Right kidney (tissue), 1 donor: Measurements from ENCODE around the gene HLA-A.
"Not testable (repeated sequence)": the region's sequence is repeated elsewhere in the genome, so short reads cannot be mapped to it uniquely, and the experiment has no call there.

Source experiments
- DNase-seq: peaks from one replicate; pipeline ENCODE4 v3.0.0-alpha.2; 2016

The HLA-A gene

DNA sequence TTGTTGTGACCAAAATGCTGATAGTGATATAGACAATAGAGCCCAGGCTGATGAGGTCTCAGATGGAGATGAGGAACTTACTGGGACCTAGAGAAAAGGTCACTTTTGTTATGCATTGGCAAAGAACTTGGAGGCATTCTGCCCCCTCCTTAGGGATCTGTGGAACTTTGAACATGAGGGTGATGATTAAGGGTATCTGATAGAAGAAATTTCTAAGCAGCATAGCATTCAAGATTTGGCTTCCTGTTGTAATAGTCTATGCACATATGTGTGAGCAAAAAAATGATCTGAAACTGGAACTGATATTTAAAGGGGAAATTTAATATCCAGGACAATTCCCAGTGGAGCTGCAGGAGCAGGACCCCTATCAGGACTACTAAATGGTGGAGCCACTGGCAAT, 17.1 kb downstream of the HLA-A start:
- DNase-seq: no peak

DNA sequence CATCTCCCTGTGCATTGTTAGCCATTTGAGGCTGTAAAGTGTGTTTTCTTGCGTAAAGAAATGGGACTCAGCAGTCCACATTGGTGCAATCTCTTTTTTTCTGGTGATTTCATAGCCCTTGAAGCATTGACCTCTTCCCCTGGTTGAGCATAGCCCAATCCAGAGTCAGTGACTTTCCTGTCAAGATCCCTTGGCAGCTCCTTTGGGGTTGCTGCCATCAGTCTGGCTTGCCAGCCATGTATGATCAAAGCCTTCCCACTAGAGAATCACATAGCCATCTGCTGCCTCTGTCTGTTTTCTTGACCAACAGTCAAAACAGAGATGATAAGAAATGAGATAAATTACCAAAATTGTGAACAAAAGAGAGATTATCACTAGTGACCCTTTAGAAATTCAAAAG, 19.6 kb downstream of the HLA-A start:
- DNase-seq: no peak

DNA sequence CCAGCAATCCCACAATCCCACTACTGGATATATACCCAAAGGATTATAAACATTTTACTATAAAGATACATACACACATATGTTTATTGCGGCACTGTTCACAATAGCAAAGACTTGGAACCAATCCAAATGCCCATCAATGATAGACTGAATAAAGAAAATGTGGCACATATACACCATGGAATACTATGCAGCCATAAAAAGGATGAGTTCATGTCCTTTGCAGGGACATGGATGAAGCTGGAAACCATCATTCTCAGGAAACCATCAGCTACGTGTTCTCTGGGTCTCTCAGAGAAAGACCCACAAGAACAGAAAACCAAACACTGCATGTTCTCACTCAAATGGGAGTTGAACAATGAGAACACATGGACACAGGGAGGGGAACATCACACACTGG, 21.4 kb downstream of the HLA-A start:
- not testable (repeated sequence) for DNase-seq

DNA sequence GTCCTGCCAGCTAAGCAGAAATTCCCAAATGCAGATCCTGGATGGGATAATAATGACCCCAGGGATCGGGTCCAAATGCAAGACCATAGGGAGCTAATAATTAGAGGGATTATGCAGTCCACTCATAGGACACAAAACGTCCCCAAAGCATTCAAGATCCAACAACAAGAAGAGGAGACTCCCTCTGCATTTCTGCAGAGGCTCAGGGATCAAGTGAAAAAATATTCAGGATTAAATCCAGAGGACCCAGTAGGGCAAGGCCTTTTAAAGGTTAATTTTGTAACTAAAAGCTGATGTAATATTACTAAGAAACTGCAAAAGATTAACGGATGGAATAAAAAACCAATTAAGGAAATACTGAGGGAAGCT, 22.2 kb downstream of the HLA-A start:
- no peak for DNase-seq

DNA sequence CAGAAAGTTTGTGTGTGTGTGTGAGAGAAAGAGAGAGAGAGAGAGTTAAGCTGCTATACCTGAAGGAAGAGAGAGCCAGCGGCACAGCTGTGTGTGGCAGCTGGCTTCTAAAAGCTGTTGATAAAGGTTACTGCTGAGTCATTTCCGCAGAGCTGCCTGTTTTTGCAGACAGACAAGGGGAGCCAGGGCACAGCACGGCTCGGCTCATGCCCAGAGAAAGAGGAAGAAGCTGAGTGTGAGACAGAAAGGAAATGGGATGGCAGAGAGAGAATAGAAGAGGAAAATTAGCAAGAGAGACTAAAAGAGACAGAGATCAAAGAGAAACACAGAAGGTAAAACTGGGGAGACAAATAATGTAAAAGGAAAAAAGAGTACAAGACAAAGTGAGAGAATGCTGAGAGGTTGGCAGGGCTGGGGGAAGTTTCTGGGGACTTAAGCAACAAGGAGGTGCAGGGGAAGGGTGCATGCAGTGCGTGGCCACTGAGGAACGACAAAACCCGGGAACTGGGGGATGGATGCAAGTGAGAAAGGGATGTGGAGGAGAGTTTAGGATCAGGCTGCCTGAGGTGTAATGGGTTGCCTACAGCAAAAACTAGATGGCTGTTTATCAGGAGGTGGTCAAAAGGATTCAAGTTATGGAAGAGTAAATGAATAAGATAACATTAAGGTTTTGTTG, 22.7 kb downstream of the HLA-A start:
- DNase-seq: no peak

DNA sequence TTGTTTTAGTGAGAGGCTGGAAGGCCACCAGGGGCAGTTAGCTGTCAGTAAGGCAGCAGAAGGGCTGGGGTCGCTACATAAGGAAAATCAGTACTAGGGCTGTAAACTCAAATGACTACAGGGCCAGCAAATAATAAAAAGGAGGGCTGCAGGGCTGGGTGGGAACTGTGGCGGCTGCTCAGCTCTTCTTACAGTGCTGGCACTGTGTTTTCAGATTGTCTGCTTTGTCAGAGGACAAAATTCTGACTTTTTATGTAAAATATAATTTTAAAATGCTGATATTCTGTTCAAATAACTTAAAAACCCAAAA, 23.2 kb downstream of the HLA-A start:
- DNase-seq: no peak

DNA sequence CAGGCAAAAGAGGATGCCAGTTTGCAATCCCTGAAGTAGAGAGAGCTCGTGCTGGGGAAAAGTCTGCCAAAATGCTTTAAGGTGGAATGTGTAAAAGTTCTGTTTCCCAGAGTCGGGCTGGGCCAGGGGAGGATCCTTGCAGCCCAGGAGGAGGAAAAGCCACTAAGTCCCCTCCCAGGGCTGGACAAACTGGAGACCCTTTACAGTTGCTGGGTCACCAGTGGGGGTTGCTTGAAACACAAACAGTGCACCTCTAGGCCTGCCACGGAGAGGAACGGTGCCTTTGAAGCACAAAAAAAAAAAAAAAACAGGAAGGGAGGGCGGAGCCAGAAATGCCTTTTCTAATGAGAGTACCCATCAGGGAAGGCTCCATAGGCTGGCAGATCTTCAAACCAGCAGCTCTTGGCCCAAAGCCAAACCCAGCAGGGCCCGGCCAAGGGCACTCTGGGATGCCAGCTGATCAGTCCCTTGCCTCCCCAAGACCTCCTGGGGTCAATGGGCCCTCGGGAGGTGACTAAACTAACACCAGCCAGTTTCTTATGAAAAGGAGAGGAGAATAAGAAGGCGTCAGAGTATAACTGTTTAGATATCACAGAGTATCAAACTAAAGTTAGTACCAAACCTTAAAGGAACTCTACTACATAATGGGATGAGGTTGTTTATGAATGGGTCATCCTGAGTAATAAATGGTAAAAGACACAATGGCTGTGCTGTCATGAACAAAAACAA, 23.7 kb downstream of the HLA-A start:
- DNase-seq: no peak

DNA sequence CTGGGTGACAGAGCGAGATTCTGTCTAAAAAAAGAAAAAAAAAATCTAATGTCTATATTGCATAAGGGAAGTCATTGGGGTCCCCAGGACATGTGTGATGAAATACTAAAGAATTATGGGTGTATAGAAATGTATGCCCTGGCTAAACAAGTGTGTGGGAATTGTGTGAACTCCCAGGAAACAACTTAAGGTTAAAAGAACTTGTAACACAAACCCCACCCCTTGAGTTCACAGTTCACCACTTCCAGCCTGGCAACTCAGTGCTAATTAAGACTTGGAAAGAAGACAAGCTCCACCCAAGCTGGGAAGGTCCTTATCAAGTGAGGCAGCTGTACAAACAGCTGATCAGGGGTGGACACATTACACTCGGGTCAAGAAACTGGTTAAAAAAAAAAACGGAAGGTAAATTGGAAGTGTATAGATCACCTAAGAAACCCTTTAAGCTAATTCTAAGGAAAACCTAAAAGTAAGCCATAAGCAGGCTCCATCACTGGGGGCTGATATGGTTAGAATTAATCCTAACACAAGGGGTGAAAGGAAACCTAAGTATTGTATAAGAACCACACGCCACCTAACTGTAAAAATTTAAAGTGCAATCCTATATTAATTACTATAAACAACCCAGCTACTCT, 25.2 kb downstream of the HLA-A start:
- no peak for DNase-seq

DNA sequence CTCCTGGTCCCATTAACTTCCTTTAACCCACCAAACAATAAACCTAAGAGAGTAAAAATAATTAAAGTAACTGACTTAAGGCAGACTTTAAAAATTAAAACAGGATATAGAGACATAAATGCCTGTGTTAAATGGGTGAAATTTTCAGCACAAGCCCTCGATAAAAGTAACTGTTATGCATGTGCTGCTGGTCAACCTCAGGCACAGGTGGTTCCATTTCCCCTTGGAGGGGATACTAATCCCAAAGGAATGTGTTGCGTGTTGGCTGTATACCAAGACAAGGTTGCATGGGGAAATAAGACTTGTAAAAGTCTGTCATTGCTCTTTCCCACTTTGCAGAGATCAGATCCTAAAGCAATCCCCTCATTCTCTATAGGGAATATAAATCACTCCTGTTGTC, 25.8 kb downstream of the HLA-A start:
- DNase-seq: no peak

DNA sequence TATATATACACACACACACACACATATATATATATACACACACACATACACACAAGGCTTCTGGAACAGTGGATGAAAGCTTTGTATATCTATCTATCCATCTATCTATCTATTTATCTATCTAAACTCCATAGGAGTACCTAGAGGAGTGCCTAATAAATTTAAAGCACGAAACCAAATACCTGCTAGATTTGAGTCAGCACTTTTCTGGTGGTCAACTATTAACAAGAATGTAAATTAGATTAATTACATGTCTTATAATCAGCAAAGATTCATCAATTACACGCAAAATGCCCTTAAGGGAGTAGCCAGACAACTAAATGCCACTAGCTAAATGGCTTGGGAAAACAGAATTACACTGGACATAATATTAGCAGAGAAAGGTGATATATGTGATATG, 26.6 kb downstream of the HLA-A start:
- DNase-seq: no peak

DNA sequence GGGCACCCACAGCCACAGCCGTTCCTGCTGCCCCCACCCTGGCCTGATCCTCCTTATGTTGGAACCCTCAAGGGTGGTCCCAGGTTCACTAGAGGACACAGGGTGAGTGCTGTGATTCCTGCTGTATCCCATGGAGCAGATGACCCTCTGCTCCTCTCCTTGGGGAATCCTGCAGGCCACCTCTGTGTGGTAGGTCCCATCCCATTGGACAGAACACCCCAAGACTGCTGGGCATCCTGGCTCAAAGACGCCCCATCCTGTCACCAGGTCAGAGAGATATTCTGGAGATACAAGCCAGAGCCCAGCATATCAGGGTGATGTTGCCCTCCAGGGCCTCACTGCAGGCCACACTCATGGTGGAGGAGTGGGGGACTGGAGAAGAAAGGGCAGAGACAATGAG, 28.4 kb downstream of the HLA-A start:
- no peak for DNase-seq

DNA sequence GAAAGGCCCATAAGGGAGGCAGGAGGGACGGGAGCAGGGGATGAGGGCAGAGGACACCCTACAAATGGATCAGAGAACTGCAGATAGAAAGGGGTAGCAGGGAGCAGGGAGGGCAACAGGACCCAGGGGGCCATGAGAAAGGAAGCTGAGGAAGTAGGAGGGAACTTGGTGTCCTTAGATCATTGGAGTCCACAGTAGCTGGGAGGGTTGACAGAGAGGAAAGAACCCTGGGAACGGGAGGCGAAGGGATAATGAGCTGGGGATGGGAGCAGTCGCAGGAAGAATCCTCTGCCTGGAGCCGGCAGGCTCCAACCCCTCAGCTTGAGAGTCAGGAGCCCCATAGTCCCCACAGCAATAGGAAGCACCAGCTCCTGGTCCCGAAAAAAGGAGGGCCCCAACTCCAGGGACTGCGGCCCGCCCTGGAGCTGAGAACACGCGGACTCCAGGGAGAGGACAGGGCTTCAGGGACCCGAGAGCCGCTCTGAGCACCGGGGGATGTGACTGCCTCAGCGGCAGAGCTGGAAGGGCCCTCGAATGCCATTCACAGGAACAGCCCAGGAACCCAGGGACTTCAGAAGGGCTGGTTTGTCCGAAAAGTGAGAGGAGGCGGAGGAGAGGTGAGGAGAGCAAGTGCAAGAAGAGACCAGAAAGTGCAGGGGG, 32.7 kb downstream of the HLA-A start:
- peak; percentile 41 for DNase-seq

DNA sequence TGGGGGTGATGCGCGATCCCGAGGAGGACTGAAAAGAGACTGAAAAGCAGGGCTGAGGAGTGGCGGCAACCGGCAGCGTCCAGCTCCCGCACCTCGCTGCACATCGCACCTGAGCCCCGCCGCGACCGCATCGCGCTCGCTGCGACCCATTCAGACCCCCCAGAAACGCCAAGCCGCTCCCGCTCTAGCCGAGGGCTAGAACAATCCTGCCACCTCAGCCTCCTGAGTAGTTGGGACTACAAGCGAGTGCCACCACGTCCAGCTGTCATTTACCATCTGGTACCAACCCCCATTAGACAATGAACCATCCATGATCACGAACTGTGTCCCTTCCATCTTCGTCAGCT, 33.2 kb downstream of the HLA-A start:
- DNase-seq: no peak

DNA sequence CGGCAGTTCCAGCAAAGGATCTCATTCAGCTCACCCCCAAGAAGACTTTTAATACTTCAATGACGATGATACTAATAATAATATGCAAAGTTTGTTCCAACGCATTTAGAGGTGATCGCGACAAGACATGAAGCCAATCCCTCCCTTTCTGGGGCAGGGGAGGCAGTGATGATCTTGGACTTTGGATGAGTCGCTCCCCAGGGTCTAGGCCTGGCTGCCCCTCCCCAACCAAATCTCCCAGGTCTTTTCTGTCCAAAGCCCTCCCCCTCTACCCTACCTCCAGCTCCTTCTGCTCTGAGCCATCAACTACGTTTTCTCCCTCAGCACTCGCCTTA, 33.9 kb downstream of the HLA-A start:
- DNase-seq: no peak

DNA sequence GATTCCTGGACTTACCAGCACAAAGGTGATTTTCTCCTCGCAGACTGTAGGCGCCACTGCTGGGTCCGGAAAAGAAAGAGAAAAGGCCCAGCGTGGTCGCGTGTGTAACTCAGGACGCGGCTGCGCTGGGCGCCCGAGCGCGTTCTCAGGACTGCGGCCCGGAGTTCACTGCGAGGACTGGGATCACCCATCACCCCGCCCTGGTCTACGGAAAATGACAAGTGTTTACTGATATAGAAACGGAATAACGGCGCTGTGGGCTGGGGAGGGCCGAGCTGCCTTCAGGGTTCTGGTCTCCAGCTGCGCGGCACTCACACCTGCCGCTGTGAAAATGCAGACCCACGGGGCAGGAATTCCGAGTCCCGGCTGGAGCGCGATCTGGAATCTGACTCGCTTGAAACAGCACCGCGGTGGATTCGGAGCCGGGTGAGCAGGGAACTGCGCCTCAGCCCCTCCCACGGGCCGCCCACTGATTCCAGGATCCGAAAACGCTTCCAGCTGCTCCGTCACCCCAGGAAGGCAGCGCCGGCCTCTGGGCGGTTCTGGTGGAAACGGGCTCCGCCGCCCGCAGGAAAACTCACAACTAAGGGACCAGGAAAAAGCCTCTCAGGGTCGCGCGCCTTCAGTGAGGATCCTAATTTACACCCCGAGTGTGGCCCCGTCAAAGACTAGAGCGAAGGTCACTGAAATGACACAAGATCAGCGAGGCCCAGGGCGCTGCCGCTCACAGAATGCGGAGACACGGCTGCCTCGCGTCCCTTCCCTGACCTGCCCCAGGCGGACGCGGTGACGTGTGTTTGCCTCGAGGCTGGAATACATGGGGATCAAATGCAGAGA, 34.5 kb downstream of the HLA-A start:
- peak; percentile 80 for DNase-seq

DNA sequence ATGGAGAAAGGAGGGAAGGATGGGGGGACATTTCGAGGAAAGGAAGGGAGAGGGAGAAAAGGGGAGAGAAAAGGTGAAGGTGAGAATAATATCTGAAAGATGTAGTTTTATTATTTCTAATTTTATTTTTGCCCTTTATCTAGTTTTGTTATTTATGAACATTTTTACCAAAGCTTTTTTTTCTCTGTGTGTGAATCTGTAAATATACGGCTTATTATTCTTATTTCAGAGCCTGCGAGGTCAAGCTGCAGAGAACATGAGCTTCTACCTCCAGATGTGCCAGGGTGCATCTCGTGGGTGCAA, 35.0 kb downstream of the HLA-A start:
- no peak for DNase-seq

DNA sequence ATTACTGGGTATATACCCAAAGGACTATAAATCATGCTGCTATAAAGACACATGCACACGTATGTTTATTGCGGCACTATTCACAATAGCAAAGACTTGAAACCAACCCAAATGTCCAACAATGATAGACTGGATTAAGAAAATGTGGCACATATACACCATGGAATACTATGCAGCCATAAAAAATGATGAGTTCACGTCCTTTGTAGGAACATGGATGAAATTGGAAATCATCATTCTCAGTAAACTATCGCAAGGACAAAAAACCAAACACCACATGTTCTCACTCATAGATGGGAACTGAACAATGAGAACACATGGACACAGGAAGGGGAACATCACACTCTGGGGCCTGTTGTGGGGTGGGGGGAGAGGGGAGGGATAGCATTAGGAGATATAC, 37.7 kb downstream of the HLA-A start:
- not testable (repeated sequence) for DNase-seq

DNA sequence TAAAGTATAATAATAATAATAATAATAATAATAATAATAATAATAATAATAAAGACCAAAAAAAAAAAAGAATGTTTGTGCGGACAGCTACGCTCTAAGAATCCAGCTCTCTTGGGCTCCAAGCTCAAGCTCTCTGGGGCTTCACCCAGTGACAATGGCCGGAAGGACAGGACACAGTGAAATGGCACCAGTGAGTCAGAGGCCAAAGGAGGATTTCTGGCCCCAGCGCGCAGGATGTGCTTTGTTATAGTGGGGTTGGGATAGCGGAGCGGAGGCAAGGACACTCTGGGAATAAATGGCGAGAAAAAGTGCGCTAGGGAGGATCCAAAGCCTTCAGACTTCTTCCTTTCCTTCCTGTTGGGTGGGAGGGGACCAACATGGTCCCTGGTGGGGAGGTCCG, 38.2 kb downstream of the HLA-A start:
- no peak for DNase-seq

DNA sequence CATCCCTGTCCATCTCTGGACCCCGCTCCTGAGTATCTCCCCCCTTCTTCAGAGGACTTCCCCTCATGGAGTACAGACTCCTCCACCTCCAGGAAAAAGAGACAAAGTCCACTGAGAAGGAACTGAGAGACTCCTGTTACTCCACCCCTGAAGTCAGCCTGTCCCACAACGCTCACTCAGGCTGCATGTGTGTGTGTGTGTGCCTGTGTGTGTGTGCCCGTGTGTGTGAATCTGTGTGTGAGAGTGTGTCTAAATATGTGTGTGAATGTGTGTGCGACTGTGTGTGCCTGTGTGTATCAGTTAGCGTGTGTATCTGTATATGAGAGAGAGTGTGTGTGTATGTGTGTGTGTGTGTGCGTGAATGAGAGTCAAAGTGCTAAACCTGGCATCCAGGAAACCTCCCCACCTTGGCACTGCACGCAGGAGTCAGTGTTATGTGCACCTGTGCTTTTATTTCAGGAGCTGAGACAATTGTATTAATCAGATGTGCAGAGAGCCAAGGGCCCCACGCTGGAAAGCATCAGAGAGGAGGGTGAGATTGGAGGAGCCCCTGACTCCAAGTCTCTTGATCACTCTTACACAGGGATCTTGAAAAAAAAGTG, 39.0 kb downstream of the HLA-A start:
- no peak for DNase-seq

DNA sequence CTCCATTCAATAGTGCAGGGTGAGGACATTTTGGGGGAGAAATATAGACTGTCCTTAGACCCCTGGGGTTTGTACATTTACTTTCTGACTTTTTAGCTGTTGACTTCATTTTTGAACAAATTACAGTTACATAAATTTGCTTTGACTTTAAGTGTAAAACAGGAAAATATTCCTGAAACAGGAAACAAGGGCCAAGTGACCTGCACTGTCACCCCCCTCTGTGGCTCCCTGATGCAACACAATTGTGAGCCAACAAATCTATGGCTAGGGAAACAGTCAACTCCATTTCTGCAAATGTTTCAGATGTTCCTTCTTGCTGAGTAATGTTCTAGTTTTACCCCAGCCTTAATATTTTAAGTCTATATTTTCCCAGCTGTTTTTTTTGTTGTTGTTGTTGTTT, 39.8 kb downstream of the HLA-A start:
- DNase-seq: no peak

DNA sequence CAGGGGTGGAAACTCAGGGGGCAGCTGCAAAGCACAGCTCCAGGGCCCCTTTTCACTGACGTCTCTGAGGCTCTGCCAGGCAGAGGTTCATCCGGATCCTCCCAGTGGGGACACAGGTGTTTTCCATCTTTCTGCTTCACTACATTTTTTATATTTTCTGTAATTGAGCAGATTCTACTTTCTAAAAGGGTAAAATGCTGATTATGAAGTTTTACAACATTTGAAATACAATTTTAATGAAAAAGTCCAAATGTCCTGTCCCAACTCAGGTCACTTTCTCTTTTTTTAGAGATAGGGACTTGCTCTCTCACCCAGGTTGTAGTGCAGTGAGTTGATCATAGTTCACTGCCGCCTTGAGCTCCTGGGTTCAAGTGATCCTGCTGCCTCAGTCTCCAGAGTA, 41.9 kb downstream of the HLA-A start:
- DNase-seq: no peak

DNA sequence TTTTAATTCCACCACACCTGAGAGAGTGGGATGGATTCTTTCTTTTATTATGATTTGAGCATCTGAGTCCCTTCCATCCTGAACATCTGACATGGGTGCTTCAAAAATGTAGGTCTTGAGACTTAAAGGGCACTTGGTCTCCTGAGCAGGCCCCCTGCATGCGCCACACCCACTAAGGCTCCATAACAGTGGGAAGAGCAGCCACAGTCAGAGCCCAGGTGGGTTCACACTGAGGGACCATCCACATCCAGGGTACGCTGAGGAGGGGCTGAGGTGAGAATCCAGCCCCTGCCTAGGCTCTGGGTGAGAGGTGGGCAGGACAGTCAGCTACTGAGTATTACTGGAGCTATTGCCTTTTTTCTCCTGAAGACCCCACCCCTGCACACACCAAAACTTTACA, 42.7 kb downstream of the HLA-A start:
- DNase-seq: no peak
